OCI-LY1 (cell line): Measurements from ENCODE around the gene ROCK2.
"Not testable (repeated sequence)": the region's sequence is repeated elsewhere in the genome, so short reads cannot be mapped to it uniquely, and the experiment has no call there.

ENCODE experiments used
- CTCF ChIP-seq: fragments of 200-600 bp; sonication (generic), shearing (Covaris generic); IDR thresholded peaks from 2 replicates; pipeline ENCODE4 v1.5.1; 2017; ENCODE audit warnings: mild to moderate bottlenecking, antibody characterized with exemption, low read length, moderate library complexity, mixed read lengths
- EZH2 ChIP-seq: fragments of 200-600 bp; sonication (generic), shearing (Covaris generic); IDR thresholded peaks from 2 replicates; pipeline ENCODE4 v1.8.0; 2017; ENCODE audit warnings: borderline replicate concordance, mixed run types, mild to moderate bottlenecking, antibody characterized with exemption, low read length, moderate library complexity, mixed read lengths

GRCh38 chr2:11165046-11165445 is 179.4 kb downstream of the ROCK2 start:
- not testable (repeated sequence) for TF ChIP-seq CTCF, EZH2
